DND-41 (cell line): Measurements from ENCODE around the gene NFKBIL1.

Experiments
- CTCF ChIP-seq: IDR thresholded peaks from 2 replicates; pipeline ENCODE4 v1.5.1; 2012; ENCODE audit warnings: borderline replicate concordance, low read length, moderate library complexity, mild to moderate bottlenecking; ENCODE audit not compliant: poor library complexity, severe bottlenecking; ENCODE audit errors: extremely low read depth
- EZH2 ChIP-seq: IDR thresholded peaks from 3 replicates; pipeline ENCODE4 v1.6.1; 2012; ENCODE audit warnings: borderline replicate concordance, low read depth, mild to moderate bottlenecking, moderate library complexity, low read length, inconsistent platforms; ENCODE audit not compliant: severe bottlenecking

- TF ChIP-seq CTCF (peak; percentile 94), EZH2 (peak; percentile 52)
Observed at GRCh38 chr6:31580807-31581433, 33.5 kb downstream of the NFKBIL1 start.
